Left lung (tissue), 10 donors: ENCODE results near the gene ZNF264. TPM values are rescaled to one million over a fixed set of nuclear protein-coding genes. Genes with fewer than 3 reads are reported as not detected.

Source experiments
- ATAC-seq: fragments of 200-7000 bp; cut with Tn5 transposase; one replicate; pipeline ENCODE4 v1.9.1; 2020; ENCODE audit warnings: moderate library complexity
- DNase-seq, 4 donors: peaks; one replicate each; pipeline ENCODE4 v3.0.0-alpha.2; 2013 to 2020
- H3K27ac ChIP-seq, 2 donors: fragments of 200-600 bp; sonication (generic) in 1 of 2; one replicate each; pipeline versions ENCODE4 v1.5.0 to v1.8.0; 2020 to 2021
- H3K27me3 ChIP-seq, 2 donors: fragments of 200-600 bp; sonication (generic) in 1 of 2; one replicate each; pipeline versions ENCODE4 v1.5.0 to v1.8.0; 2020 to 2021
- H3K36me3 ChIP-seq, 2 donors: fragments of 200-600 bp; sonication (generic) in 1 of 2; one replicate each; pipeline versions ENCODE4 v1.5.0 to v1.8.0; 2020 to 2021
- H3K4me1 ChIP-seq, 2 donors: fragments of 200-600 bp; one replicate each; pipeline ENCODE4 v1.8.0; 2021
- H3K4me3 ChIP-seq, 2 donors: fragments of 200-600 bp; sonication (generic) in 1 of 2; one replicate each; pipeline versions ENCODE4 v1.5.0 to v1.8.0; 2020 to 2021; ENCODE audit warnings: mild to moderate bottlenecking in 1 of 2
- H3K9me3 ChIP-seq, 2 donors: fragments of 200-600 bp; sonication (generic) in 1 of 2; one replicate each; pipeline versions ENCODE4 v1.5.0 to v1.8.0; 2020 to 2021
- CTCF ChIP-seq, 2 donors: fragments of 200-600 bp; sonication (generic) in 1 of 2; IDR thresholded peaks; one replicate each; pipeline versions ENCODE4 v1.5.0 to v1.8.0; 2021; ENCODE audit warnings: antibody characterized with exemption in 2 of 2
- intact Hi-C, 2 donors: fragments of 100-400 bp; cut with DNase I; formaldehyde crosslinking; loops; one replicate each; pipeline versions ENCODE4 v1.11.2 to v1.14.2; 2022
- polyA plus RNA-seq, 6 donors: library from polyadenylated mRNA; unstranded; fragments of 120-200 nt; gene quantifications; one replicate each; pipeline ENCODE4 v1.2.1, GENCODE V29; 2013; ENCODE audit not compliant: insufficient read length in 6 of 6
- total RNA-seq, 2 donors: library from RNA; stranded (reverse); fragmentation: NEBNext Ultra II Directional; extraction: Animal tissue kit (Norgen Biotek cat#: 25700); gene quantifications; one replicate each; pipeline ENCODE4 v1.2.1, GENCODE V29; 2021
- donor health status: DM: no; HTN: yes; CAD: no.
- donor health status: DM: no; HTN: no; CAD: no.

Gene ZNF264
- total and polyA plus RNA-seq, 8 donors: 18.1 to 38.7 (median 24.0) TPM

GRCh38 chr19:57269515-57270250 is 78.4 kb downstream of the ZNF264 start:
- intact Hi-C loops: no loop called here
- ATAC-seq (no peak), DNase-seq (no peak)
- no peaks in the 10 kb centered on the region for H3K27me3 ChIP-seq
- TF ChIP-seq CTCF (IDR thresholded peaks at IDR 0.05): no peak
- H3K4me3 ChIP-seq: no peak overlapping the region
- no peaks in the 10 kb centered on the region for H3K9me3 ChIP-seq
- H3K27ac ChIP-seq: no peak overlapping the region
- peaks cover 0 to 5% of the 10 kb centered on the region in 2 donors for H3K36me3 ChIP-seq
- H3K4me1 ChIP-seq: no peaks in the 10 kb centered on the region

- H3K36me3 ChIP-seq: peaks cover 0 to 5% of the 10 kb centered on the region in 2 donors
Measured at GRCh38 chr19:57271280-57271679, 80.0 kb downstream of the ZNF264 start.

More at GRCh38 chr19:57271280-57271679, 80.0 kb downstream of the ZNF264 start:
- no peak for TF ChIP-seq CTCF (IDR thresholded peaks at IDR 0.05)
- intact Hi-C loops: no loop called here
- Histone ChIP-seq H3K9me3 (no peaks in the 10 kb centered on the region), H3K27ac (no peak overlapping the region), H3K27me3 (no peaks in the 10 kb centered on the region), H3K4me3 (no peak overlapping the region), H3K4me1 (no peaks in the 10 kb centered on the region)
- DNase-seq (no peak), ATAC-seq (no peak)

Other genes starting within 250 kb of the ZNF264 start
- not detected for gene USP29, start 71.5 kb upstream of the ZNF264 start, total RNA-seq
- under 1 TPM in 1 of 6 donors, not detected in 5; 0.20 TPM for gene USP29, start 71.5 kb upstream of the ZNF264 start, polyA plus RNA-seq
- not detected for gene ZIM3, start 46.3 kb upstream of the ZNF264 start, total RNA-seq
- gene ZIM3, start 46.3 kb upstream of the ZNF264 start, polyA plus RNA-seq: under 1 TPM in 5 of 6 donors, not detected in 1; 0.06 to 0.13 (median 0.06) TPM
- not detected for gene DUXA, start 24.0 kb upstream of the ZNF264 start, total RNA-seq
- gene DUXA, start 24.0 kb upstream of the ZNF264 start, polyA plus RNA-seq: not detected
- 1 to 10 TPM in 1 of 2 donors, under 1 TPM in 1; 0.96 to 1.1 TPM for gene AURKC, start 39.5 kb downstream of the ZNF264 start, total RNA-seq
- gene AURKC, start 39.5 kb downstream of the ZNF264 start, polyA plus RNA-seq: 1 to 10 TPM; 1.4 to 3.5 (median 1.9) TPM
- 10 to 100 TPM; 12.0 to 13.8 TPM for gene ZNF805, start 49.1 kb downstream of the ZNF264 start, total RNA-seq
- 1 to 10 TPM; 6.0 to 8.2 (median 7.0) TPM for gene ZNF805, start 49.1 kb downstream of the ZNF264 start, polyA plus RNA-seq
- gene ZNF460, start 89.0 kb downstream of the ZNF264 start, total RNA-seq: 10 to 100 TPM; 53.5 to 55.3 TPM
- gene ZNF460, start 89.0 kb downstream of the ZNF264 start, polyA plus RNA-seq: 1 to 10 TPM; 3.7 to 6.9 (median 5.6) TPM
- gene ZNF543, start 129.0 kb downstream of the ZNF264 start, total RNA-seq: 1 to 10 TPM; 6.6 to 7.2 TPM
- gene ZNF543, start 129.0 kb downstream of the ZNF264 start, polyA plus RNA-seq: 10 to 100 TPM in 4 of 6 donors, 1 to 10 TPM in 2; 8.9 to 11.6 (median 10.6) TPM
- gene ZNF304, start 159.8 kb downstream of the ZNF264 start, total RNA-seq: 1 to 10 TPM; 7.7 to 7.8 TPM
- 10 to 100 TPM; 14.5 to 19.0 (median 17.5) TPM for gene ZNF304, start 159.8 kb downstream of the ZNF264 start, polyA plus RNA-seq
- gene TRAPPC2B, start 172.1 kb downstream of the ZNF264 start, total RNA-seq: 1 to 10 TPM; 8.2 to 8.4 TPM
- gene TRAPPC2B, start 172.1 kb downstream of the ZNF264 start, polyA plus RNA-seq: 10 to 100 TPM; 10.2 to 16.0 (median 14.3) TPM
- gene ZNF547, start 172.1 kb downstream of the ZNF264 start, total RNA-seq: 1 to 10 TPM; 2.3 to 3.0 TPM
- gene ZNF547, start 172.1 kb downstream of the ZNF264 start, polyA plus RNA-seq: 1 to 10 TPM; 5.0 to 8.2 (median 6.3) TPM
- 10 to 100 TPM; 13.8 to 17.1 TPM for gene ZNF548, start 198.4 kb downstream of the ZNF264 start, total RNA-seq
- gene ZNF548, start 198.4 kb downstream of the ZNF264 start, polyA plus RNA-seq: 10 to 100 TPM; 33.7 to 53.0 (median 42.2) TPM
- gene ZNF17, start 219.7 kb downstream of the ZNF264 start, total RNA-seq: 1 to 10 TPM; 8.9 to 9.3 TPM
- 10 to 100 TPM; 14.1 to 17.6 (median 15.2) TPM for gene ZNF17, start 219.7 kb downstream of the ZNF264 start, polyA plus RNA-seq
- 10 to 100 TPM; 10.3 to 12.2 TPM for gene ZNF749, start 243.8 kb downstream of the ZNF264 start, total RNA-seq
- 10 to 100 TPM; 11.1 to 15.1 (median 13.1) TPM for gene ZNF749, start 243.8 kb downstream of the ZNF264 start, polyA plus RNA-seq